HG03066 (cell line): Measurements from ENCODE around the gene PVALEF.

ENCODE experiments used
- ATAC-seq: cut with Tn5 transposase; IDR thresholded peaks from one replicate; pipeline ENCODE4 v1.9.1; 2021; ENCODE audit warnings: low read depth; ENCODE audit not compliant: unreplicated experiment

The PVALEF gene

GRCh38 chr17:81160747-81161453 lies 4.4 kb upstream of the PVALEF start:
- no peak for ATAC-seq

GRCh38 chr17:81161536-81161935 lies 3.8 kb upstream of the PVALEF start:
- ATAC-seq = no peak

- no peak for ATAC-seq
Observed at GRCh38 chr17:81161972-81162371, 3.3 kb upstream of the PVALEF start.

- ATAC-seq = no peak
Observed at GRCh38 chr17:81162491-81162890, 2.8 kb upstream of the PVALEF start.

- ATAC-seq = no peak
Observed at GRCh38 chr17:81163051-81163695, 2.1 kb upstream of the PVALEF start.

GRCh38 chr17:81163703-81164370 lies 1.5 kb upstream of the PVALEF start:
- no peak for ATAC-seq

GRCh38 chr17:81164371-81165245 lies 699 bp upstream of the PVALEF start:
- no peak for ATAC-seq

- no peak for ATAC-seq
Observed at GRCh38 chr17:81166033-81166492, 756 bp downstream of the PVALEF start, which contains the start of gene AATK. Gene AATK, minus strand, starts transcription at chr17:81166221. Its CDS starts 229 bp downstream, at chr17:81165992.

- no peak for ATAC-seq
Observed at GRCh38 chr17:81167194-81167524, 1.9 kb downstream of the PVALEF start.

GRCh38 chr17:81167638-81168037 lies 2.3 kb downstream of the PVALEF start:
- no peak for ATAC-seq

GRCh38 chr17:81169870-81170309 lies 4.6 kb downstream of the PVALEF start:
- no peak for ATAC-seq

- ATAC-seq = no peak
Observed at GRCh38 chr17:81170727-81171494, 5.6 kb downstream of the PVALEF start.

- no peak for ATAC-seq
Observed at GRCh38 chr17:81171941-81172340, 6.6 kb downstream of the PVALEF start.

GRCh38 chr17:81173052-81173761 lies 7.9 kb downstream of the PVALEF start:
- no peak for ATAC-seq

GRCh38 chr17:81173762-81174155 lies 8.5 kb downstream of the PVALEF start:
- ATAC-seq = no peak

- no peak for ATAC-seq
Observed at GRCh38 chr17:81176666-81177065, 11.4 kb downstream of the PVALEF start.

- ATAC-seq = no peak
Observed at GRCh38 chr17:81178136-81179091, 13.1 kb downstream of the PVALEF start.

GRCh38 chr17:81179220-81179619 lies 13.9 kb downstream of the PVALEF start:
- ATAC-seq = no peak
